GM19324 (cell line): ENCODE data around the gene VAMP1.

Source experiments
- ATAC-seq: cut with Tn5 transposase; IDR thresholded peaks from one replicate; pipeline ENCODE4 v1.9.1; 2021; ENCODE audit warnings: mild to moderate bottlenecking, moderate library complexity; ENCODE audit not compliant: unreplicated experiment, low FRiP score

VAMP1 gene

GRCh38 chr12:6452245-6452943 is 18.1 kb downstream of the VAMP1 start:
- ATAC-seq: peak; percentile 9

- ATAC-seq: peak; percentile 56
Observed at GRCh38 chr12:6451348-6452244, 18.9 kb downstream of the VAMP1 start, which contains the start of gene TAPBPL. TSS of gene TAPBPL (plus strand) at chr12:6452042. CDS start at chr12:6452249, 207 bp downstream.

- ATAC-seq: no peak
Observed at GRCh38 chr12:6450869-6451347, 19.6 kb downstream of the VAMP1 start.

GRCh38 chr12:6450091-6450868 is 20.2 kb downstream of the VAMP1 start:
- no peak for ATAC-seq

GRCh38 chr12:6444704-6445688 is 25.5 kb downstream of the VAMP1 start, which contains the start of gene CD27:
TSS of gene CD27 (plus strand) at chr12:6444955. CDS start at chr12:6445096, 141 bp downstream.
- no peak for ATAC-seq

GRCh38 chr12:6444031-6444430 is 26.4 kb downstream of the VAMP1 start:
- ATAC-seq: no peak

- ATAC-seq: no peak
Observed at GRCh38 chr12:6443361-6443983, 27.0 kb downstream of the VAMP1 start.

GRCh38 chr12:6442836-6443235 is 27.6 kb downstream of the VAMP1 start:
- no peak for ATAC-seq

- no peak for ATAC-seq
Observed at GRCh38 chr12:6440391-6440790, 30.1 kb downstream of the VAMP1 start.

- no peak for ATAC-seq
Observed at GRCh38 chr12:6438345-6438744, 32.1 kb downstream of the VAMP1 start.

GRCh38 chr12:6437586-6437985 is 32.9 kb downstream of the VAMP1 start:
- no peak for ATAC-seq

- ATAC-seq: no peak
Observed at GRCh38 chr12:6435961-6436715, 34.3 kb downstream of the VAMP1 start.

- no peak for ATAC-seq
Observed at GRCh38 chr12:6434205-6435140, 36.0 kb downstream of the VAMP1 start.

GRCh38 chr12:6432991-6433390 is 37.5 kb downstream of the VAMP1 start:
- no peak for ATAC-seq

GRCh38 chr12:6430124-6430989 is 40.1 kb downstream of the VAMP1 start:
- ATAC-seq: no peak

- ATAC-seq: no peak
Observed at GRCh38 chr12:6428326-6428725, 42.2 kb downstream of the VAMP1 start.
